ENCODE data around the gene PCDH20. TPM values are rescaled to one million over a fixed set of nuclear protein-coding genes. Genes with fewer than 3 reads are reported as not detected.

PCDH20 gene, protein sequence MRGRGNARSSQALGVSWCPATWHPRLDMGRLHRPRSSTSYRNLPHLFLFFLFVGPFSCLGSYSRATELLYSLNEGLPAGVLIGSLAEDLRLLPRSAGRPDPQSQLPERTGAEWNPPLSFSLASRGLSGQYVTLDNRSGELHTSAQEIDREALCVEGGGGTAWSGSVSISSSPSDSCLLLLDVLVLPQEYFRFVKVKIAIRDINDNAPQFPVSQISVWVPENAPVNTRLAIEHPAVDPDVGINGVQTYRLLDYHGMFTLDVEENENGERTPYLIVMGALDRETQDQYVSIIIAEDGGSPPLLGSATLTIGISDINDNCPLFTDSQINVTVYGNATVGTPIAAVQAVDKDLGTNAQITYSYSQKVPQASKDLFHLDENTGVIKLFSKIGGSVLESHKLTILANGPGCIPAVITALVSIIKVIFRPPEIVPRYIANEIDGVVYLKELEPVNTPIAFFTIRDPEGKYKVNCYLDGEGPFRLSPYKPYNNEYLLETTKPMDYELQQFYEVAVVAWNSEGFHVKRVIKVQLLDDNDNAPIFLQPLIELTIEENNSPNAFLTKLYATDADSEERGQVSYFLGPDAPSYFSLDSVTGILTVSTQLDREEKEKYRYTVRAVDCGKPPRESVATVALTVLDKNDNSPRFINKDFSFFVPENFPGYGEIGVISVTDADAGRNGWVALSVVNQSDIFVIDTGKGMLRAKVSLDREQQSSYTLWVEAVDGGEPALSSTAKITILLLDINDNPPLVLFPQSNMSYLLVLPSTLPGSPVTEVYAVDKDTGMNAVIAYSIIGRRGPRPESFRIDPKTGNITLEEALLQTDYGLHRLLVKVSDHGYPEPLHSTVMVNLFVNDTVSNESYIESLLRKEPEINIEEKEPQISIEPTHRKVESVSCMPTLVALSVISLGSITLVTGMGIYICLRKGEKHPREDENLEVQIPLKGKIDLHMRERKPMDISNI
- 10 to 100 TPM in 1 of 8 experiments, 1 to 10 TPM in 5, under 1 TPM in 2; 0.05 to 51.0 (median 1.5) TPM for total RNA-seq

- no peak for ATAC-seq (replicated peaks in 6 of 8)
- Histone ChIP-seq H3K4me1 (replicated peaks in 1 of 2) (peaks cover 6 to 7% of the 10 kb centered on the region in 2 donors), H3K4me3 (peak within 1 kb of the TSS; percentile 30 to 50 (median 40)), H3K27ac (no peak within 1 kb of the TSS)
- in situ Hi-C loops (cut with MboI; ENCODE audit: low pct_unique_long_range_greater_than_20kb in 2 of 9, low sequenced_read_pairs in 9 of 9, unreplicated experiment in 9 of 9): loop anchor here in 2 of 9 experiments (25.0 kb wide), 2 partner anchors 753 to 778 kb away; no protein-coding TSS in a partner anchor
- 15 to 83% (median 41%) methylated on average over 1 to 3 of the region's 3 CpGs; no CpG with 5 or more reads in 4 of the 10 experiments for WGBS, 10 experiments
These were observed at the start of gene PCDH20 for GRCh38 chr13:61415749-61416148. TSS of gene PCDH20 (minus strand) at chr13:61415849. CDS start at chr13:61415158, 691 bp downstream.

GRCh38 chr13:61463024-61463423 is 47.4 kb upstream of the PCDH20 start:
- ATAC-seq (replicated peaks in 6 of 8): peak in 2 of 8 experiments; percentile 31 to 65
- in situ Hi-C loops (cut with MboI; ENCODE audit: low pct_unique_long_range_greater_than_20kb in 2 of 9, low sequenced_read_pairs in 9 of 9, unreplicated experiment in 9 of 9): no loop called here
- WGBS, 10 experiments: 33 to 100% (median 80%) methylated on average over 1 of the region's 1 CpG; no CpG with 5 or more reads in 1 of the 10 experiments
- H3K4me3 ChIP-seq: no peak overlapping the region
- no peak overlapping the region for H3K27ac ChIP-seq
- H3K4me1 ChIP-seq (replicated peaks in 1 of 2): no peaks in the 10 kb centered on the region

DNA sequence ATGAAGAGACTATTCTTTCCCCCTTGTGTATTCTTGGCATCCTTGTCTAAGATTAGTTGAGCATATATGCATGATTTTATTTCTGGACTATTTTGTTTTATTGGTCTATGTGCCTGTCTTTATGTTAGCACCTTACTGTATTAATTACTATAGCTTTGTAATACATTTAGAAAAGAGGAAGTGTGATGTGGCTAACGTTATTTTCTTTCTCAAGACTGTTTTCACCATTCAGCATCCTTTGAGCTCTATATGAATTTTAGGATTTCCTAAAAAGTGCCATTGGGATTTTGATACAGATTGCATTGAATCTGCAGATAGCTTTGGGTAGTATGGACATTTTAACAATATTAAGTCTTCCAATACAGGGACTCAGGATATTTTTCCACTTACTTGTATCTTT is 37.5 kb upstream of the PCDH20 start:
- WGBS, 10 experiments: 0 to 86% (median 32%) methylated on average over 1 of the region's 1 CpG; no CpG with 5 or more reads in 2 of the 10 experiments
- in situ Hi-C loops (cut with MboI; ENCODE audit: low pct_unique_long_range_greater_than_20kb in 2 of 9, low sequenced_read_pairs in 9 of 9, unreplicated experiment in 9 of 9): no loop called here

GRCh38 chr13:61432029-61432428 is 16.4 kb upstream of the PCDH20 start:
- Histone ChIP-seq H3K4me3 (no peak overlapping the region), H3K4me1 (replicated peaks in 1 of 2) (no peaks in the 10 kb centered on the region), H3K27ac (no peak overlapping the region)
- in situ Hi-C loops (cut with MboI; ENCODE audit: low pct_unique_long_range_greater_than_20kb in 2 of 9, low sequenced_read_pairs in 9 of 9, unreplicated experiment in 9 of 9): no loop called here
- 0 to 100% (median 87%) methylated on average over 1 of the region's 1 CpG for WGBS, 10 experiments
- no peak for ATAC-seq (replicated peaks in 6 of 8)

More for the DNA sequence above, 37.5 kb upstream of the PCDH20 start:
- Histone ChIP-seq H3K27ac (no peak overlapping the region), H3K4me3 (no peak overlapping the region), H3K4me1 (replicated peaks in 1 of 2) (no peaks in the 10 kb centered on the region)
- no peak for ATAC-seq (replicated peaks in 6 of 8)

DNA sequence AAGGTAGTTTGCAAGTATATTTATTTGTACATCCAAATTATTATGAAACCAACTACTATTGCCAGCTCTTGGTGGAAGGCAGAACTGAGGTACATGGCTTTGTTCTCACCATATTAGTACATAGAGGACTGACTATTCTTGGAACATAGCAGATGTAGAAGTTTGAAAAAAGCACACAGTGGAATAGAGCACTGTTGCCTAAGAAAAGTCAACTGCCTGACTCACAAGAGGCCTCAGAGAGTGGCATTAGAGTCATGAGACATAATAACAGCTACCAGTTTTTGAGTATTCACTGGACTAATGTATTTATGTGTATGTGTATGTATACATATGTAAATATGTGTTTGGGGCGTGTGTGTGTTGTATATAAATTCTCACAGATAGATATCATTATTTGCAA is 8.3 kb upstream of the PCDH20 start:
- Histone ChIP-seq H3K4me1 (replicated peaks in 1 of 2) (no peaks in the 10 kb centered on the region), H3K27ac (no peak overlapping the region), H3K4me3 (no peak overlapping the region)
- in situ Hi-C loops (cut with MboI; ENCODE audit: low pct_unique_long_range_greater_than_20kb in 2 of 9, low sequenced_read_pairs in 9 of 9, unreplicated experiment in 9 of 9): loop anchor here in 2 of 9 experiments (25.0 kb wide), 2 partner anchors 762 to 787 kb away; no protein-coding TSS in a partner anchor
- WGBS, 10 experiments: 0 to 100% (median 30%) methylated on average over 1 of the region's 1 CpG; no CpG with 5 or more reads in 2 of the 10 experiments
- peak in 1 of 8 experiments; percentile 90 for ATAC-seq (replicated peaks in 6 of 8)

DNA sequence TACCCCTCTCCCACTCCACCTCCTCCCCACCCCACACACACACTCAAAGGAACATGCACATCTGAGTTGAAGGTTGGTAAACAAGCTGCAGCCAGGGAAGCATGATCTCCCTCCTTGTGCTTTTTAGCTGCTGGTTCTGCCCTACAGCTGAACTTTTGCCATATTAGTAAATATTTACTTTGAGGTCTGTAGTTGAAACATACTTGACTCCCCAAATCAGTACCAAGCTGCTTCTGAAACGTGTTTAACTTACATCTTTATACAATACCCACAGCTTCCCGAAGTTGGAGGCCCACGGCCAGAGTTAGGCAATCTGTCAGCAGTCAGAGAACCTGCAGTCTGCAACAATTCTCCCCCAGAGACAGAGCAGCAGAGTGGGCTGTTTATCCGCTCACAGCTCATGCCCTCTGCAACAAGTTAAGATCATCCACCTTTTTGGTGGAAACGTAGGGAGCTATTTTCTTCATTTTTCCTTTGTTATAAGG is 1.5 kb upstream of the PCDH20 start:
- no peak overlapping the region for H3K4me3 ChIP-seq
- H3K4me1 ChIP-seq (replicated peaks in 1 of 2): peaks cover 6 to 7% of the 10 kb centered on the region in 2 donors
- 0 to 100% (median 38%) methylated on average over 1 to 2 of the region's 5 CpGs; no CpG with 5 or more reads in 4 of the 10 experiments for WGBS, 10 experiments
- H3K27ac ChIP-seq: no peak overlapping the region
- no peak for ATAC-seq (replicated peaks in 6 of 8)
- in situ Hi-C loops (cut with MboI; ENCODE audit: low pct_unique_long_range_greater_than_20kb in 2 of 9, low sequenced_read_pairs in 9 of 9, unreplicated experiment in 9 of 9): loop anchor here in 2 of 9 experiments (25.0 kb wide), 2 partner anchors 755 to 780 kb away; no protein-coding TSS in a partner anchor

DNA sequence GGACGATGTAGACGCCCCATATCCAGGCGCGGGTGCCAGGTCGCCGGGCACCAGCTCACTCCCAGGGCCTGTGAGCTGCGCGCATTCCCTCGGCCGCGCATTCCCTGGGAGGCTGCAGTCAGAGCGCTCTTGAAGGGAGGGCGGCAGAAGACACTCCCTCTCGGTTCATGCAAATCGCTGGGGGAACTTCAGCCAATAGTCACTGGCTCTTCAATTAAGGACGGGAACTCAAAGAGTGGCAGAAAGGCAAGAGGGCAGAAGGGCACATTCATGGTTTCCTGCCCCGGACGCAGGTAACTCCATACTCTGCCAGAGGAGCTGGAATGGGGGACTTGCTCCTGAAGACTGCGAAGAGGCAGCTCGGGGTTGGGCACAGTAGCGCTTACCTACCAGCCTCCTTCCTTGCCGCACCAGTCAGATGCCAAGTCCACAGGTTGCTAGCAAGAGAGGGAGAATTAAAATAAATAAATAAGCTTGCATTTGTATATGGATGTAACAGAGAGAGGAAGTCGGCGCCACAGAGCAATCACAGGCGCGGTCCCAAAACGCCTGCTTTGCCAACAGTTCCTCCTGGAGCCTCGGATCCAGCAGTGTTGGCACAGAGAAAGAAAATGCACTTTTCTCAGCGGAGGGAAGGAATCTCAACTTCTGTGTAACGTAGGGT is 459 bp downstream of the PCDH20 start:
- in situ Hi-C loops (cut with MboI; ENCODE audit: low pct_unique_long_range_greater_than_20kb in 2 of 9, low sequenced_read_pairs in 9 of 9, unreplicated experiment in 9 of 9): loop anchor here in 2 of 9 experiments (25.0 kb wide), 2 partner anchors 753 to 778 kb away; no protein-coding TSS in a partner anchor
- H3K4me3 ChIP-seq: peak overlapping the region; percentile 30 to 50 (median 40)
- peak; percentile 17 to 98 (median 84) for ATAC-seq (replicated peaks in 6 of 8)
- 0 to 40% (median 7%) methylated on average over 1 to 14 of the region's 30 CpGs; no CpG with 5 or more reads in 1 of the 10 experiments for WGBS, 10 experiments
- peaks cover 6 to 7% of the 10 kb centered on the region in 2 donors for H3K4me1 ChIP-seq (replicated peaks in 1 of 2)
- no peak overlapping the region for H3K27ac ChIP-seq

GRCh38 chr13:61414686-61415057 is 977 bp downstream of the PCDH20 start:
- ATAC-seq (replicated peaks in 6 of 8): peak in 6 of 8 experiments; percentile 9 to 43 (median 28)
- 0 to 9% (median 0%) methylated on average over 2 to 11 of the region's 16 CpGs; no CpG with 5 or more reads in 2 of the 10 experiments for WGBS, 10 experiments
- H3K4me1 ChIP-seq (replicated peaks in 1 of 2): peaks cover 6 to 7% of the 10 kb centered on the region in 2 donors
- in situ Hi-C loops (cut with MboI; ENCODE audit: low pct_unique_long_range_greater_than_20kb in 2 of 9, low sequenced_read_pairs in 9 of 9, unreplicated experiment in 9 of 9): loop anchor here in 2 of 9 experiments (25.0 kb wide), 2 partner anchors 752 to 777 kb away; no protein-coding TSS in a partner anchor
- H3K27ac ChIP-seq: no peak overlapping the region
- H3K4me3 ChIP-seq: peak overlapping the region; percentile 30 to 50 (median 40)

- peak overlapping the region; percentile 30 to 50 (median 40) for H3K4me3 ChIP-seq
- in situ Hi-C loops (cut with MboI; ENCODE audit: low pct_unique_long_range_greater_than_20kb in 2 of 9, low sequenced_read_pairs in 9 of 9, unreplicated experiment in 9 of 9): loop anchor here in 2 of 9 experiments (25.0 kb wide), 2 partner anchors 752 to 777 kb away; no protein-coding TSS in a partner anchor
- peaks cover 6 to 7% of the 10 kb centered on the region in 2 donors for H3K4me1 ChIP-seq (replicated peaks in 1 of 2)
- peak in 5 of 8 experiments; percentile 55 to 81 (median 76) for ATAC-seq (replicated peaks in 6 of 8)
- 0 to 25% (median 5%) methylated on average over 2 to 18 of the region's 41 CpGs; no CpG with 5 or more reads in 2 of the 10 experiments for WGBS, 10 experiments
- no peak overlapping the region for H3K27ac ChIP-seq
These were observed 1.8 kb downstream of the PCDH20 start for GRCh38 chr13:61413572-61414535.

GRCh38 chr13:61410669-61411297 is 4.9 kb downstream of the PCDH20 start:
- 0 to 100% (median 88%) methylated on average over 1 of the region's 1 CpG; no CpG with 5 or more reads in 2 of the 10 experiments for WGBS, 10 experiments
- no peak overlapping the region for H3K27ac ChIP-seq
- H3K4me1 ChIP-seq (replicated peaks in 1 of 2): peaks cover 6 to 7% of the 10 kb centered on the region in 2 donors
- H3K4me3 ChIP-seq: no peak overlapping the region
- in situ Hi-C loops (cut with MboI; ENCODE audit: low pct_unique_long_range_greater_than_20kb in 2 of 9, low sequenced_read_pairs in 9 of 9, unreplicated experiment in 9 of 9): loop anchor here in 2 of 9 experiments (25.0 kb wide), 2 partner anchors 748 to 773 kb away; no protein-coding TSS in a partner anchor
- ATAC-seq (replicated peaks in 6 of 8): no peak

Measured in motor neuron (in vitro differentiated cells).